HepG2 (cell line): ENCODE data around the gene ACACB. TPM values are rescaled to one million over a fixed set of nuclear protein-coding genes. Genes with fewer than 3 reads are reported as not detected.

Experiments used
- ATAC-seq: fragments of 200-7000 bp; cut with Tn5 transposase; 3 replicates; pipeline ENCODE4 v1.9.1; 2020; ENCODE audit warnings: mild to moderate bottlenecking, moderate library complexity
- BruUV-seq: library from RNA; stranded (reverse); fragments of 400-500 nt; replicated peaks from 2 replicates; lab custom pipeline; 2021; lab: Mats Ljungman, UMichigan
- CTCF ChIA-PET: fragments of 300-600 bp; formaldehyde crosslinking; extraction: SDS; loops from one replicate; lab custom pipeline; 2021; ENCODE audit warnings: low total read pairs, inconsistent platforms, low intra/inter-chr PET ratio; lab: Yijun Ruan, JAX
- POLR2A ChIA-PET: fragments of 350-600 bp; sonication (Branson Sonifier 250); formaldehyde crosslinking; loops from one replicate; lab custom pipeline; 2020; ENCODE audit warnings: antibody characterized with exemption, inconsistent platforms; lab: Yijun Ruan, JAX
- DNase-seq: peaks from one replicate; pipeline ENCODE4 v3.0.0-alpha.2; 2015; ENCODE audit warnings: low spot score
- FAIRE-seq: peaks from 3 replicates; lab custom pipeline; 2011; peaks lifted over from hg19 to GRCh38; lab: Jason Lieb, UNC
- H2AFZ ChIP-seq: one replicate; pipeline ENCODE4 v1.6.1; 2011; ENCODE audit warnings: low read length, inconsistent platforms
- H3K27ac ChIP-seq: fragments of 300-600 bp; 3 replicates; pipeline ENCODE4 v1.8.0; 2011; ENCODE audit warnings: mixed run types, mild to moderate bottlenecking, mixed read lengths, low read length, inconsistent platforms; ENCODE audit not compliant: insufficient read depth; ENCODE audit errors: extremely low read length
- H3K27me3 ChIP-seq, 2 experiments: fragments of 200-600 bp in 1 of 2; 2 replicates in 1 of 2; 3 replicates in 1 of 2; pipeline versions ENCODE4 v1.6.0 to v1.8.0; 2011; ENCODE audit warnings: low read length in 2 of 2, mild to moderate bottlenecking in 2 of 2, moderate library complexity in 2 of 2, inconsistent platforms in 1 of 2; ENCODE audit not compliant: insufficient read depth in 2 of 2, control insufficient read depth in 1 of 2
- H3K36me3 ChIP-seq, 2 experiments: fragments of 200-600 bp in 1 of 2; replicated peaks in 1 of 2; 2 replicates in 1 of 2; 3 replicates in 1 of 2; pipeline versions ENCODE4 v1.5.1 to v1.8.0; 2011; ENCODE audit warnings: low read length in 2 of 2, inconsistent platforms in 1 of 2; ENCODE audit not compliant: insufficient read depth in 2 of 2, control insufficient read depth in 1 of 2
- H3K4me1 ChIP-seq: 2 replicates; pipeline ENCODE4 v1.5.1; 2012; ENCODE audit warnings: low read length, inconsistent platforms; ENCODE audit not compliant: insufficient read depth
- H3K4me2 ChIP-seq: 2 replicates; pipeline ENCODE4 v1.6.0; 2011; ENCODE audit warnings: low read depth, low read length, inconsistent platforms
- H3K4me3 ChIP-seq, 3 experiments: fragments of 200-600 bp in 1 of 3; sonication (generic), shearing (Covaris generic) in 1 of 3; replicated peaks in 1 of 3; 2 replicates each; pipeline ENCODE4 v1.5.1; 2011 to 2016; ENCODE audit warnings: low read length in 3 of 3, inconsistent platforms in 2 of 3, low read depth in 2 of 3, mild to moderate bottlenecking in 2 of 3, control low read depth in 1 of 3, mixed read lengths in 1 of 3; ENCODE audit not compliant: insufficient read depth in 1 of 3
- H3K79me2 ChIP-seq: one replicate; pipeline ENCODE4 v1.6.1; 2011; ENCODE audit warnings: low read length, inconsistent platforms; ENCODE audit not compliant: insufficient read depth
- H3K9ac ChIP-seq: 2 replicates; pipeline ENCODE4 v1.6.0; 2011; ENCODE audit warnings: mild to moderate bottlenecking, low read depth, low read length, inconsistent platforms; ENCODE audit not compliant: insufficient read depth
- H3K9me3 ChIP-seq: 2 replicates; pipeline ENCODE4 v1.5.1; 2012; ENCODE audit warnings: mild to moderate bottlenecking, low read length
- H4K20me1 ChIP-seq: 2 replicates; pipeline ENCODE4 v1.6.0; 2011; ENCODE audit warnings: inconsistent platforms, mild to moderate bottlenecking, low read length, moderate library complexity; ENCODE audit not compliant: insufficient read depth
- ARID3A ChIP-seq: IDR thresholded peaks from 2 replicates; pipeline ENCODE4 v1.6.1; 2012; ENCODE audit warnings: low read depth, low read length, improper control_type of control experiment
- ATF6 ChIP-seq: sonication (generic); formaldehyde crosslinking; conservative IDR thresholded peaks from 2 replicates; pipeline ENCODE4 v1.4.0; 2020; ENCODE audit warnings: missing genetic modification reagents
- ETV5 ChIP-seq: IDR thresholded peaks from 2 replicates; pipeline ENCODE4 v1.6.1; 2018; ENCODE audit warnings: missing biosample characterization, missing genetic modification reagents, inconsistent platforms, borderline replicate concordance
- FOXP1 ChIP-seq, 2 experiments: fragments of 450-650 bp in 1 of 2; IDR thresholded peaks; 2 replicates each; pipeline ENCODE4 v1.6.1; 2017 to 2018; ENCODE audit warnings: antibody characterized with exemption in 1 of 2
- IRF2 ChIP-seq: IDR thresholded peaks from 2 replicates; pipeline ENCODE4 v1.6.1; 2018; ENCODE audit warnings: missing genetic modification reagents, missing compliant biosample characterization
- MTERF4 ChIP-seq: sonication (generic); formaldehyde crosslinking; IDR thresholded peaks from 2 replicates; pipeline ENCODE4 v1.8.0; 2023; ENCODE audit warnings: mild to moderate bottlenecking, missing genetic modification reagents
- NFATC3 ChIP-seq: sonication (generic); formaldehyde crosslinking; IDR thresholded peaks from 2 replicates; pipeline ENCODE4 v1.5.1; 2020; ENCODE audit warnings: mild to moderate bottlenecking, missing genetic modification reagents
- SKIL ChIP-seq: sonication (generic); formaldehyde crosslinking; IDR thresholded peaks from 2 replicates; pipeline ENCODE4 v1.8.0; 2022; ENCODE audit warnings: missing genetic modification reagents, mild to moderate bottlenecking, moderate library complexity, borderline replicate concordance
- TAF1 ChIP-seq: sonication (generic); formaldehyde crosslinking; IDR thresholded peaks from 2 replicates; pipeline ENCODE4 v1.4.0; 2020; ENCODE audit warnings: missing genetic modification reagents
- ZFP41 ChIP-seq: sonication (generic); formaldehyde crosslinking; IDR thresholded peaks from 2 replicates; pipeline ENCODE4 v1.4.0; 2020; ENCODE audit warnings: mild to moderate bottlenecking, missing genetic modification reagents, borderline replicate concordance
- ZNF180 ChIP-seq: sonication (generic); formaldehyde crosslinking; IDR thresholded peaks from 2 replicates; pipeline ENCODE4 v1.4.0; 2020; ENCODE audit warnings: low read depth, missing genetic modification reagents, borderline replicate concordance
- ZNF232 ChIP-seq: sonication (generic); formaldehyde crosslinking; IDR thresholded peaks from 2 replicates; pipeline ENCODE4 v1.4.0; 2020; ENCODE audit warnings: missing genetic modification reagents, borderline replicate concordance
- ZNF296 ChIP-seq: sonication (generic); formaldehyde crosslinking; conservative IDR thresholded peaks from 2 replicates; pipeline ENCODE4 v1.5.0; 2020; ENCODE audit warnings: mild to moderate bottlenecking, missing genetic modification reagents
- ZNF598 ChIP-seq: sonication (generic); formaldehyde crosslinking; IDR thresholded peaks from 2 replicates; pipeline ENCODE4 v1.5.1; 2020; ENCODE audit warnings: mild to moderate bottlenecking, missing genetic modification reagents, borderline replicate concordance
- ZNF660 ChIP-seq: sonication (generic); formaldehyde crosslinking; IDR thresholded peaks from 2 replicates; pipeline ENCODE4 v1.5.1; 2020; ENCODE audit warnings: mild to moderate bottlenecking, low read depth, missing genetic modification reagents, borderline replicate concordance
- ZNF747 ChIP-seq: sonication (generic); formaldehyde crosslinking; IDR thresholded peaks from 2 replicates; pipeline ENCODE4 v1.8.1; 2023; ENCODE audit warnings: missing genetic modification reagents, mild to moderate bottlenecking, borderline replicate concordance
- WGBS: methylation state at CpG from one replicate; pipeline ENCODE4 v1.1.6; 2017; ENCODE audit warnings: low lambda C conversion rate; 5-methylcytosine and 5-hydroxymethylcytosine counted together
- in situ Hi-C: cut with HindIII; loops from 2 replicates; pipeline ENCODE4 v1.10.0; 2017; ENCODE audit warnings: low pct_unique_long_range_greater_than_20kb; ENCODE audit not compliant: extremely low pct_ligation_motif_present
- intact Hi-C: fragments of 100-400 bp; cut with micrococcal nuclease; formaldehyde crosslinking; loops from one replicate; pipeline ENCODE4 v1.10.0; 2022; ENCODE audit not compliant: unreplicated experiment
- polyA plus RNA-seq, 8 experiments: library from polyadenylated mRNA; depleted of rRNA in 3 of 8; stranded (reverse) in 7 of 8; unstranded in 1 of 8; fragments of >200 nt; fragmentation: Illumina TruSeq in 4 of 8; extraction: Trizol in 4 of 8; gene quantifications; 2 replicates each; pipeline versions ENCODE4 v1.2.1 to v1.2.3, GENCODE V29; 2011 to 2016; ENCODE audit warnings: low read depth in 4 of 8, missing spikeins in 1 of 8, mixed read lengths in 1 of 8; ENCODE audit not compliant: insufficient read depth in 1 of 8
- total RNA-seq, 5 experiments: library from RNA; depleted of rRNA; stranded (reverse); fragments of >200 nt; fragmentation: Illumina TruSeq; extraction: Trizol; gene quantifications; 2 replicates each; pipeline ENCODE4 v1.2.3, GENCODE V29; 2016; ENCODE audit warnings: low read depth in 1 of 5

The ACACB gene
- total and polyA plus RNA-seq, 2 of the 13 experiments (the other 11 are each of a cell fraction or from before 2014, with no cell fraction given): 6.2 to 8.6 TPM

- TF ChIP-seq FOXP1 (IDR thresholded peaks at IDR 0.05): no peak
- TF ChIP-seq FOXP1 (CRISPR knock-in tag; IDR thresholded peaks at IDR 0.05): no peak
- no peak for TF ChIP-seq ATF6
- TF ChIP-seq TAF1 (CRISPR knock-in tag): no peak
- TF ChIP-seq IRF2 (CRISPR knock-in tag): no peak
- TF ChIP-seq ARID3A: no peak
- no peak for TF ChIP-seq ZNF180
Observed at GRCh38 chr12:109121346-109121880, 5.0 kb downstream of the ACACB start (continued).

- 94% methylated on average over 12 of the region's 12 CpGs for WGBS
- Histone ChIP-seq H3K27ac (no peak overlapping the region), H2AFZ (no peak overlapping the region), H3K36me3 (peaks cover 0 to 1% of the 10 kb centered on the region in 2 experiments; a peak in 1 of 5 replicates), H3K79me2 (no peaks in the 10 kb centered on the region), H4K20me1 (no peaks in the 10 kb centered on the region), H3K9me3 (no peaks in the 10 kb centered on the region), H3K27me3 (no peaks in the 10 kb centered on the region), H3K9ac (no peak overlapping the region), H3K4me1 (no peaks in the 10 kb centered on the region), H3K4me3 (no peak overlapping the region), H3K4me2 (no peak overlapping the region)
- intact Hi-C loops (no loop called here), in situ Hi-C loops (no loop called here)
- DNase-seq: no peak
- no peak for ATAC-seq
- no peak for FAIRE-seq
- no TSS peak for BruUV-seq
- CTCF ChIA-PET: no interaction called here
- POLR2A ChIA-PET: no interaction called here
- TF ChIP-seq MTERF4 (CRISPR knock-in tag) (no peak), ZNF747 (CRISPR knock-in tag) (no peak), ZNF232 (CRISPR knock-in tag) (no peak), SKIL (CRISPR knock-in tag) (no peak), ZNF598 (CRISPR knock-in tag) (no peak), ZNF660 (CRISPR knock-in tag) (no peak), NFATC3 (CRISPR knock-in tag) (no peak), ZFP41 (CRISPR knock-in tag) (no peak), ZNF296 (no peak), ETV5 (CRISPR knock-in tag) (no peak)
Observed at GRCh38 chr12:109124878-109125648, 8.7 kb downstream of the ACACB start.
